ENCODE results near the gene TNFRSF9. TPM values are rescaled to one million over a fixed set of nuclear protein-coding genes. Genes with fewer than 3 reads are reported as not detected.

Gene TNFRSF9
- total and polyA plus RNA-seq, 2 of the 8 experiments (the other 6 are each of a cell fraction or from before 2014, with no cell fraction given): not detected

DNA sequence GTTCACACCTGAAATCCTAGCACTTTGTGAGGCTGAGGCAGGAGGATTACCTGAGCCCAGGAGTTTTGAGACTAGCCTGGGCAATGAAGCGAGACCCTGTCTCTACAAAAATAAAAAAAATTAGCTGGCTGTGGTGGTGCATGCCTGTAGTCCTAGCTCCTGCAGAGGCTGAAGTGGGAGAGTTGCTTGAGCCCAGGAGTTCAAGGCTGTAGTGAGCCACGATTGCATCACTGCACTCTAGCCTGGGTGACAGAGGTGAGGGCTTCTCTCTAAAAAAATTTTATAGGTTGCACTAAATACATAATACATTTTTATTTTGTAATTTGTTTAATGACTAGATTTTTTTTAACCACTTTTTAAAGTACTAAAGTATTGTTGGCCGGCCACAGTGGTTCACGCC, 27.0 kb upstream of the TNFRSF9 start:
- H3K4me3 ChIP-seq (ENCODE audit: extremely low read depth in 1 of 4, insufficient read depth in 2 of 4, low read depth in 3 of 4, low read length in 4 of 4): no peak overlapping the region
- no peak overlapping the region for H3K18ac ChIP-seq (ENCODE audit: extremely low read depth, low read length)
- H2BK12ac ChIP-seq (ENCODE audit: low read depth, low read length): no peak overlapping the region
- 85% methylated on average over 4 of the region's 4 CpGs; no CpG with 5 or more reads in 1 of the 2 experiments for WGBS, 2 experiments (ENCODE audit: extremely low coverage in 1 of 2, insufficient coverage in 1 of 2, insufficient read length in 1 of 2, insufficient replicate concordance in 2 of 2, low coverage in 1 of 2, low lambda C conversion rate in 2 of 2, missing lambda C conversion rate in 1 of 2)
- ChIA-PET CTCF (ENCODE audit: partially characterized antibody) (interaction anchor here (1.2 to 6.6 kb wide), 3 partner anchors 8 to 349 kb away, joined by 3 to 38 read pairs (median 4); no protein-coding TSS in a partner anchor), POLR2A (ENCODE audit: partially characterized antibody) (interaction anchor here (1.8 kb wide), 1 partner anchor 18 kb away, joined by 4 read pairs; no protein-coding TSS in a partner anchor)
- H2AFZ ChIP-seq (ENCODE audit: low read length): no peak overlapping the region
- H2BK120ac ChIP-seq (replicated peaks; ENCODE audit: low read depth, low read length): no peak overlapping the region
- H3K56ac ChIP-seq (replicated peaks; ENCODE audit: insufficient read length, low read depth, low read length): no peak overlapping the region
- H3K27me3 ChIP-seq (replicated peaks in 1 of 4; ENCODE audit: control insufficient read depth in 3 of 4, extremely low read depth in 1 of 4, insufficient read depth in 3 of 4, low read length in 3 of 4): no peaks in the 10 kb centered on the region
- no peaks in the 10 kb centered on the region for H3K23me2 ChIP-seq (ENCODE audit: low read depth, low read length)
- H3K36me3 ChIP-seq (ENCODE audit: control insufficient read depth in 2 of 4, insufficient read depth in 4 of 4, low read length in 3 of 4): peaks cover 26 to 79% (median 58%) of the 10 kb centered on the region in 4 experiments
- H3K79me2 ChIP-seq (ENCODE audit: control insufficient read depth in 1 of 2, insufficient read depth in 2 of 2, low read length in 2 of 2): peaks cover 0 to 44% of the 10 kb centered on the region in 2 experiments; a peak in 2 of 4 replicates
- H3K14ac ChIP-seq (ENCODE audit: insufficient read length): no peak overlapping the region
- no peaks in the 10 kb centered on the region for H3K4me1 ChIP-seq (replicated peaks in 1 of 4; ENCODE audit: control insufficient read depth in 3 of 4, insufficient read depth in 4 of 4, low read length in 3 of 4)
- H3K23ac ChIP-seq (ENCODE audit: insufficient read length): no peak overlapping the region
- H4K8ac ChIP-seq (ENCODE audit: extremely low read depth, insufficient read depth, low read length): no peak overlapping the region
- H2BK5ac ChIP-seq (ENCODE audit: low read depth, low read length): no peak overlapping the region
- FAIRE-seq (no peak), DNase-seq (ENCODE audit: low read depth in 1 of 2, low spot score in 2 of 2) (no peak)
- peaks cover 4% of the 10 kb centered on the region; the same call in 1 of the 2 replicates for H3K79me1 ChIP-seq (ENCODE audit: low read depth, low read length)
- H3K4ac ChIP-seq (replicated peaks; ENCODE audit: insufficient read length, low read depth, low read length): no peak overlapping the region
- no peak overlapping the region for H3K4me2 ChIP-seq (ENCODE audit: insufficient read depth in 1 of 2, low read depth in 2 of 2, low read length in 2 of 2)
- H2AK5ac ChIP-seq (ENCODE audit: low read depth, low read length): no peak overlapping the region
- peaks cover 4 to 6% of the 10 kb centered on the region in 2 experiments for H4K20me1 ChIP-seq (replicated peaks in 1 of 2; ENCODE audit: control insufficient read depth in 1 of 2, insufficient read depth in 2 of 2, low read length in 2 of 2)
- H2BK20ac ChIP-seq (ENCODE audit: low read length): no peak overlapping the region
- H3K9ac ChIP-seq (replicated peaks in 1 of 4; ENCODE audit: extremely low read depth in 1 of 4, low read depth in 3 of 4, low read length in 3 of 4): no peak overlapping the region
- no peak overlapping the region for H3K27ac ChIP-seq (ENCODE audit: low read depth, low read length)
- H2BK15ac ChIP-seq (ENCODE audit: low read length): no peak overlapping the region
- H4K91ac ChIP-seq (replicated peaks; ENCODE audit: insufficient read length, low read length): no peak overlapping the region
- H4K5ac ChIP-seq (ENCODE audit: insufficient read length, low read depth, low read length): no peak overlapping the region
- H3K9me3 ChIP-seq (ENCODE audit: insufficient read depth in 2 of 2, low read depth in 1 of 2, low read length in 1 of 2): no peaks in the 10 kb centered on the region
- TF ChIP-seq, protein P1, sequence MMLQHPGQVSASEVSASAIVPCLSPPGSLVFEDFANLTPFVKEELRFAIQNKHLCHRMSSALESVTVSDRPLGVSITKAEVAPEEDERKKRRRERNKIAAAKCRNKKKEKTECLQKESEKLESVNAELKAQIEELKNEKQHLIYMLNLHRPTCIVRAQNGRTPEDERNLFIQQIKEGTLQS (IDR thresholded peaks at IDR 0.05; ENCODE audit: insufficient read depth, low read depth, low read length): no peak
- TF ChIP-seq RXRA (IDR thresholded peaks at IDR 0.05; ENCODE audit: insufficient read depth, low read depth, low read length) (no peak), KDM4A (IDR thresholded peaks at IDR 0.05; ENCODE audit: low read depth, low read length, severe bottlenecking) (no peak), CHD1 (IDR thresholded peaks at IDR 0.05; ENCODE audit: low read depth, low read length) (no peak), FOSL1 (IDR thresholded peaks at IDR 0.05; ENCODE audit: insufficient read depth, low read depth, low read length) (no peak), KDM1A (IDR thresholded peaks at IDR 0.05; ENCODE audit: borderline replicate concordance, low read length) (no peak), CHD2 (IDR thresholded peaks at IDR 0.05; ENCODE audit: low read length) (no peak), SIN3A (conservative IDR thresholded peaks at IDR 0.05 in 1 of 2, IDR thresholded peaks at IDR 0.05 in 1 of 2; ENCODE audit: low read depth in 1 of 2, low read length in 2 of 2) (no peak), KDM5A (IDR thresholded peaks at IDR 0.05; ENCODE audit: low read length) (no peak)
- TF ChIP-seq, protein P2, sequence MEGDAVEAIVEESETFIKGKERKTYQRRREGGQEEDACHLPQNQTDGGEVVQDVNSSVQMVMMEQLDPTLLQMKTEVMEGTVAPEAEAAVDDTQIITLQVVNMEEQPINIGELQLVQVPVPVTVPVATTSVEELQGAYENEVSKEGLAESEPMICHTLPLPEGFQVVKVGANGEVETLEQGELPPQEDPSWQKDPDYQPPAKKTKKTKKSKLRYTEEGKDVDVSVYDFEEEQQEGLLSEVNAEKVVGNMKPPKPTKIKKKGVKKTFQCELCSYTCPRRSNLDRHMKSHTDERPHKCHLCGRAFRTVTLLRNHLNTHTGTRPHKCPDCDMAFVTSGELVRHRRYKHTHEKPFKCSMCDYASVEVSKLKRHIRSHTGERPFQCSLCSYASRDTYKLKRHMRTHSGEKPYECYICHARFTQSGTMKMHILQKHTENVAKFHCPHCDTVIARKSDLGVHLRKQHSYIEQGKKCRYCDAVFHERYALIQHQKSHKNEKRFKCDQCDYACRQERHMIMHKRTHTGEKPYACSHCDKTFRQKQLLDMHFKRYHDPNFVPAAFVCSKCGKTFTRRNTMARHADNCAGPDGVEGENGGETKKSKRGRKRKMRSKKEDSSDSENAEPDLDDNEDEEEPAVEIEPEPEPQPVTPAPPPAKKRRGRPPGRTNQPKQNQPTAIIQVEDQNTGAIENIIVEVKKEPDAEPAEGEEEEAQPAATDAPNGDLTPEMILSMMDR (IDR thresholded peaks at IDR 0.05; ENCODE audit: control extremely low read depth in 1 of 3, insufficient read depth in 1 of 3, low read depth in 1 of 3, low read length in 3 of 3): no peak

All from H1 (cell line).